ENCODE results near the gene SLAMF1. TPM values are rescaled to one million over a fixed set of nuclear protein-coding genes. Genes with fewer than 3 reads are reported as not detected.

The SLAMF1 gene
- total and polyA plus RNA-seq, 2 of the 13 experiments (the other 11 are each of a cell fraction or from before 2014, with no cell fraction given), result not detected

DNA sequence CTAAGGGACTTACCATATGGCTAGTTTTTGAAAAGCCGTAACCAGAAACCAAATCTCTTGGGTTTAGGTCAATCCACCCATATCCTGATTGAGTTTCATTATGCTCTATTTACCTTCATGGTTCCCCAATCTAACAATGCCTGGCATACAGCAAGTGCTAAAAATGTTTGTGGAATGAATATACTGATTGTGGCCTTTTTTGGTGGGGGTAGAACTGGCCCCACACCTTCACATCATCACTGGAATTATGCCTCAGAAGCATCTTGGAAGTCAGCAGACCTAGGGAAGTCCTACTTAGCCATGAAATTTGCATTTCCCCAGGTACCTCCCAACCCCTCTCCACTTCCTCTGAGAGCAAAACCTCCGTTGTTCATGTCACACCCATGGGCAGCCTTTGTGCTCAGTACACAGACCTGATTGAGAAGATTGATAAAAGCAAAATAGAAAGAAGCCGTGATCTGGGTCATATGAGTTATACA, 17.8 kb upstream of the SLAMF1 start:
- Histone ChIP-seq H3K27me3 (ENCODE audit: control insufficient read depth in 1 of 2, insufficient read depth in 2 of 2, low read length in 2 of 2) (no peaks in the 10 kb centered on the region), H3K4me2 (ENCODE audit: low read depth, low read length) (no peak overlapping the region), H2AFZ (ENCODE audit: low read length) (no peak overlapping the region), H3K27ac (ENCODE audit: extremely low read length, insufficient read depth, low read length) (no peak overlapping the region), H3K9me3 (ENCODE audit: low read length) (no peaks in the 10 kb centered on the region), H3K79me2 (ENCODE audit: insufficient read depth, low read length) (no peaks in the 10 kb centered on the region), H3K4me3 (replicated peaks in 1 of 3; ENCODE audit: insufficient read depth in 1 of 3, low read depth in 2 of 3, low read length in 3 of 3) (no peak overlapping the region), H4K20me1 (ENCODE audit: insufficient read depth, low read length) (no peaks in the 10 kb centered on the region; the same call in 1 of the 2 replicates), H3K36me3 (replicated peaks in 1 of 2; ENCODE audit: control insufficient read depth in 1 of 2, insufficient read depth in 2 of 2, low read length in 2 of 2) (no peaks in the 10 kb centered on the region), H3K4me1 (ENCODE audit: insufficient read depth, low read length) (0 out of 2 replicates have a peak, but pooled peaks cover 8% of the 10 kb centered on the region), H3K9ac (ENCODE audit: insufficient read depth, low read depth, low read length) (no peak overlapping the region)
- no peak for TF ChIP-seq MLLT10 (CRISPR knock-in tag; IDR thresholded peaks at IDR 0.05)
- TF ChIP-seq, protein P1, sequence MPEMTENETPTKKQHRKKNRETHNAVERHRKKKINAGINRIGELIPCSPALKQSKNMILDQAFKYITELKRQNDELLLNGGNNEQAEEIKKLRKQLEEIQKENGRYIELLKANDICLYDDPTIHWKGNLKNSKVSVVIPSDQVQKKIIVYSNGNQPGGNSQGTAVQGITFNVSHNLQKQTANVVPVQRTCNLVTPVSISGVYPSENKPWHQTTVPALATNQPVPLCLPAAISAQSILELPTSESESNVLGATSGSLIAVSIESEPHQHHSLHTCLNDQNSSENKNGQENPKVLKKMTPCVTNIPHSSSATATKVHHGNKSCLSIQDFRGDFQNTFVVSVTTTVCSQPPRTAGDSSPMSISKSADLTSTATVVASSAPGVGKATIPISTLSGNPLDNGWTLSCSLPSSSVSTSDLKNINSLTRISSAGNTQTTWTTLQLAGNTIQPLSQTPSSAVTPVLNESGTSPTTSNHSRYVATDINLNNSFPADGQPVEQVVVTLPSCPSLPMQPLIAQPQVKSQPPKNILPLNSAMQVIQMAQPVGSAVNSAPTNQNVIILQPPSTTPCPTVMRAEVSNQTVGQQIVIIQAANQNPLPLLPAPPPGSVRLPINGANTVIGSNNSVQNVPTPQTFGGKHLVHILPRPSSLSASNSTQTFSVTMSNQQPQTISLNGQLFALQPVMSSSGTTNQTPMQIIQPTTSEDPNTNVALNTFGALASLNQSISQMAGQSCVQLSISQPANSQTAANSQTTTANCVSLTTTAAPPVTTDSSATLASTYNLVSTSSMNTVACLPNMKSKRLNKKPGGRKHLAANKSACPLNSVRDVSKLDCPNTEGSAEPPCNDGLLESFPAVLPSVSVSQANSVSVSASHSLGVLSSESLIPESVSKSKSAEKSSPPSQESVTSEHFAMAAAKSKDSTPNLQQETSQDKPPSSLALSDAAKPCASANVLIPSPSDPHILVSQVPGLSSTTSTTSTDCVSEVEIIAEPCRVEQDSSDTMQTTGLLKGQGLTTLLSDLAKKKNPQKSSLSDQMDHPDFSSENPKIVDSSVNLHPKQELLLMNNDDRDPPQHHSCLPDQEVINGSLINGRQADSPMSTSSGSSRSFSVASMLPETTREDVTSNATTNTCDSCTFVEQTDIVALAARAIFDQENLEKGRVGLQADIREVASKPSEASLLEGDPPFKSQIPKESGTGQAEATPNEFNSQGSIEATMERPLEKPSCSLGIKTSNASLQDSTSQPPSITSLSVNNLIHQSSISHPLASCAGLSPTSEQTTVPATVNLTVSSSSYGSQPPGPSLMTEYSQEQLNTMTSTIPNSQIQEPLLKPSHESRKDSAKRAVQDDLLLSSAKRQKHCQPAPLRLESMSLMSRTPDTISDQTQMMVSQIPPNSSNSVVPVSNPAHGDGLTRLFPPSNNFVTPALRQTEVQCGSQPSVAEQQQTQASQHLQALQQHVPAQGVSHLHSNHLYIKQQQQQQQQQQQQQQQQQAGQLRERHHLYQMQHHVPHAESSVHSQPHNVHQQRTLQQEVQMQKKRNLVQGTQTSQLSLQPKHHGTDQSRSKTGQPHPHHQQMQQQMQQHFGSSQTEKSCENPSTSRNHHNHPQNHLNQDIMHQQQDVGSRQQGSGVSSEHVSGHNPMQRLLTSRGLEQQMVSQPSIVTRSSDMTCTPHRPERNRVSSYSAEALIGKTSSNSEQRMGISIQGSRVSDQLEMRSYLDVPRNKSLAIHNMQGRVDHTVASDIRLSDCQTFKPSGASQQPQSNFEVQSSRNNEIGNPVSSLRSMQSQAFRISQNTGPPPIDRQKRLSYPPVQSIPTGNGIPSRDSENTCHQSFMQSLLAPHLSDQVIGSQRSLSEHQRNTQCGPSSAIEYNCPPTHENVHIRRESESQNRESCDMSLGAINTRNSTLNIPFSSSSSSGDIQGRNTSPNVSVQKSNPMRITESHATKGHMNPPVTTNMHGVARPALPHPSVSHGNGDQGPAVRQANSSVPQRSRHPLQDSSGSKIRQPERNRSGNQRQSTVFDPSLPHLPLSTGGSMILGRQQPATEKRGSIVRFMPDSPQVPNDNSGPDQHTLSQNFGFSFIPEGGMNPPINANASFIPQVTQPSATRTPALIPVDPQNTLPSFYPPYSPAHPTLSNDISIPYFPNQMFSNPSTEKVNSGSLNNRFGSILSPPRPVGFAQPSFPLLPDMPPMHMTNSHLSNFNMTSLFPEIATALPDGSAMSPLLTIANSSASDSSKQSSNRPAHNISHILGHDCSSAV (CRISPR knock-in tag; IDR thresholded peaks at IDR 0.05; ENCODE audit: borderline replicate concordance), result no peak
- TF ChIP-seq SALL1 (CRISPR knock-in tag; IDR thresholded peaks at IDR 0.05), result no peak
- FAIRE-seq (no peak), ATAC-seq (no peak), DNase-seq (ENCODE audit: low spot score) (no peak)
- BruUV-seq (replicated peaks), result no TSS peak
- in situ Hi-C loops (cut with HindIII; ENCODE audit: extremely low pct_ligation_motif_present, low pct_unique_long_range_greater_than_20kb), result no loop called here
- POLR2A ChIA-PET, result no interaction called here
- 43% methylated on average over 3 of the region's 3 CpGs for WGBS (ENCODE audit: low lambda C conversion rate)
- CTCF ChIA-PET (ENCODE audit: low intra/inter-chr PET ratio, low total read pairs), result no interaction called here
- intact Hi-C loops (cut with micrococcal nuclease; ENCODE audit: unreplicated experiment), result no loop called here
